Activated naive CD4-positive, alpha-beta T cell treated with anti-CD3 and anti-CD28 coated beads, Interleukin-2, amount 50 U/mL, for 24 hours (primary cell): Measurements from ENCODE around the gene PCARE.

ENCODE experiments used
- H3K27ac Mint-ChIP-seq: one replicate; pipeline ENCODE4 v1.8.0; 2021; ENCODE audit warnings: mild to moderate bottlenecking, mixed read lengths
- H3K27me3 Mint-ChIP-seq: one replicate; pipeline ENCODE4 v1.8.0; 2021; ENCODE audit warnings: mixed read lengths
- H3K36me3 Mint-ChIP-seq: one replicate; pipeline ENCODE4 v1.8.0; 2021; ENCODE audit warnings: mixed read lengths
- H3K4me1 Mint-ChIP-seq: one replicate; pipeline ENCODE4 v1.8.0; 2021; ENCODE audit warnings: mixed read lengths
- H3K4me3 Mint-ChIP-seq: one replicate; pipeline ENCODE4 v1.8.0; 2021; ENCODE audit warnings: mild to moderate bottlenecking, mixed read lengths
- H3K9me3 Mint-ChIP-seq: one replicate; pipeline ENCODE4 v1.8.0; 2021; ENCODE audit warnings: mixed read lengths

PCARE gene

DNA sequence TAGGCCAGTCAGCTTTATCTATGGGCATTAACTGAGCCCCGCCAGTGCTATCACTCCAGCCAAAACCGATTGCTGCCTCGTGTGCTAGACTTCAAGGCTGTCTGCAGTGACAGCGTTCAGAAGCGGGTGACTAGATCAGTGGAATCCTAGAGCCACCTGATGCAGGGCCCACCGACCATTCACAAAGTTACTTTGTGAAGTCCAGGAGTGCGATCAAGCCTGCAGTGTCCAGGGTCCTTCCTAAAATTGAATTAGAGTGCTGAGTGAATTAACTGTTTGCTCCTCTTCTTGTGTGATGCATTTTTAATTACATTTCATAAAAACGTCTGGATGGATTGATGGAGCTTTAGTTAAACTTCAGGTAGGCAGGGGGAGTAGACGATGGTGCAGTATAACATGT, 13.9 kb downstream of the PCARE start:
- Mint-ChIP-seq H3K9me3 (no peaks in the 10 kb centered on the region), H3K27me3 (no peaks in the 10 kb centered on the region), H3K4me3 (no peak overlapping the region), H3K27ac (no peak overlapping the region), H3K36me3 (no peaks in the 10 kb centered on the region), H3K4me1 (peaks cover 12% of the 10 kb centered on the region)

DNA sequence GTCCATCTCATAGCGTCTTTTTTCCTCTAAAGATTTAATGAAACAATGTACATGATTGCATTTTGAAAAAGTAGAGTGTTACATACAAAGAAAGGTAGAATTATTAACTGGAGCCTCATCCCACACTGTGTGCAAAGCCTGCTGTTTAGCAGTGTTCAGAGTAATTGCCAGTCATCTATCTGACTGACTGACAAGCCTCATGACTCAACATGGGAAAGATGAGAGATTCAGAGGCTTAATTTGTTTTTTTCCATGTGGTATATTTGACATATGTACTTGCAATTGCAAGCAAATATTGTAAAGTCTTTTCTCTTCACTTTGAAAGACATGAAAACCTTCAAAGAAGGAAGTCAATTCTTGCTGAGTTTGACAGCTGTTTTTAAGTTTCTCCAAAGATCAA, 14.7 kb downstream of the PCARE start:
- peak overlapping the region; percentile 78 for H3K27ac Mint-ChIP-seq
- peaks cover 12% of the 10 kb centered on the region for H3K4me1 Mint-ChIP-seq
- H3K36me3 Mint-ChIP-seq = no peaks in the 10 kb centered on the region
- H3K4me3 Mint-ChIP-seq = no peak overlapping the region
- H3K9me3 Mint-ChIP-seq = no peaks in the 10 kb centered on the region
- H3K27me3 Mint-ChIP-seq = no peaks in the 10 kb centered on the region

DNA sequence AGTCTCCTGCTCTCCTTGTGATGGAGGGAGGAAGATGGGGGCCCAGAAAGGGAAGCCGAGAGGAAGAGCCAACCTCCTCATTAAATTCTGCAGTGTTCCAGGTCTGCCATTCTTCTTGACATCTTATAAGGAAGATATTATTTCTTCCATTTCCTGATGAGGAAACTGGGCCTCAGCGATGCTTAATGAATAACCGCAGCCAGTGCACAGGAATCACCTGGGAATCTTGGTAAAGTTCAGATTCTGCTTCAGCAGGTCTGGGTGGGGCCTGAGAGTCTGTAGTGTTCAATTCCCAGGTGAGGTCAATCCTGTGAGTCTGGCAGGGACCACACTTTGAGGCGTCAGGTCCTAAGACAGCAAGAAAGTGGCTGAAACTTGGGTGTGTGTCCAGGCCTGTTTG, 17.3 kb downstream of the PCARE start:
- no peaks in the 10 kb centered on the region for H3K27me3 Mint-ChIP-seq
- H3K9me3 Mint-ChIP-seq = no peaks in the 10 kb centered on the region
- H3K36me3 Mint-ChIP-seq = no peaks in the 10 kb centered on the region
- H3K4me3 Mint-ChIP-seq = no peak overlapping the region
- no peak overlapping the region for H3K27ac Mint-ChIP-seq
- peaks cover 12% of the 10 kb centered on the region for H3K4me1 Mint-ChIP-seq

DNA sequence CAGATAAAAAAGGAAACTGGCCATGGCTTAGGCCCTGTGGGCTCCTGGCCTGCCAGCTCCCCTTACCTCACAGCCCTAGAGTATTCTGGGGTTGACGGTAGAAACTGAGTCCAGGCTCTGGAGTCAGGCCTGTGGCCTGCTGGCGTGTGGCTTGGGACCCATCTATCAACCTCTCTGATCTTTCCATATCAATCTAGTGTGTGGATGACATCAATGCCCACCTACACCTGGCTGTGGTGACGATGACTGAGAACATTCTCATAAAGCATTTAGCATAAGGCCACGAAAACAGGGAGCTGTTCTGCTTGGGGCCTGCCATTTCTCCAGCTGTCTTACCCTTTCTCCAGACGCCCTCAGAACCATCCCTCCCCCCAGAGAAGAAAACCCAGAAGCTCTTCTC, 17.9 kb downstream of the PCARE start:
- H3K4me3 Mint-ChIP-seq = no peak overlapping the region
- H3K36me3 Mint-ChIP-seq = no peaks in the 10 kb centered on the region
- peaks cover 12% of the 10 kb centered on the region for H3K4me1 Mint-ChIP-seq
- no peaks in the 10 kb centered on the region for H3K9me3 Mint-ChIP-seq
- no peaks in the 10 kb centered on the region for H3K27me3 Mint-ChIP-seq
- H3K27ac Mint-ChIP-seq = no peak overlapping the region

DNA sequence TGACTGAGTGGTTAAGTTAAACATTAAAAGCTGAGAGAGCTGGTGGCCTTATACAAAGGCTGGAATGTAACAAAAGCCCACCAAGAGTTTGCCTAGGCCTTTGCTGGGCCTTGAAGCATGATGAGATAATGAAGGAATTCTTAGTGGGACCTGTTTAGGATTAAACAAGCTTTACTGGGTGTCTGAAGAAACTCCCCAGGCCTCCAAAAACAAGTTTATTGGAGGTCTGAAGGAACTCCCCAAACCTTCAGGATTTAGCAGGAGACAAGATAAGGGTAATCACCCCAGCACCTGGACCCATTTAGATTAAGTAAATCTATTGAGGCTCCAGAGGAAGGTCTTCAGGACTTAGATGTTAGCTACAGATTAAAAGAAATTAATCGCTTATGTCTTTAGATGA, 18.7 kb downstream of the PCARE start:
- H3K27ac Mint-ChIP-seq = no peak overlapping the region
- H3K9me3 Mint-ChIP-seq = no peaks in the 10 kb centered on the region
- no peak overlapping the region for H3K4me3 Mint-ChIP-seq
- H3K36me3 Mint-ChIP-seq = no peaks in the 10 kb centered on the region
- no peaks in the 10 kb centered on the region for H3K27me3 Mint-ChIP-seq
- peaks cover 12% of the 10 kb centered on the region for H3K4me1 Mint-ChIP-seq

DNA sequence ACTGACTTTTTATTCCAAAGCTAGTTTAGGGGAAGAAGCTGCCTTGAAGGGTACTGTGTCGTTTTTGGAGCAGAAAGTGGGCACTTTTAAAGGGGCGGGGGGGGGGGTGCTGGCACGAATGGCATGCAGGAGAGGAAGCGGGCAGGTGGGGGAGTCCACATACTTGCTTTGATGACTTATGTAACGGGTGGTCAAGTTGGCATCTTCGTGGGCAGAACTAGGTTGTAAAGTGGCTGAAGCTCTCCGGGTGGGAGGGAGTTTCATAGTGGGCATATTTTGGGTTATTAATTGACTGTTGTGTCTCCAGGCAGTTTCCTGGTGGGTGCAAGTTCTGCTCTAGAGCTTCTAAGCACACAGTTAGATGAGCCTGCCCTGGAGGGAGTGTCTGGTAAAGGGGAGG, 19.9 kb downstream of the PCARE start:
- no peak overlapping the region for H3K27ac Mint-ChIP-seq
- no peak overlapping the region for H3K4me3 Mint-ChIP-seq
- no peaks in the 10 kb centered on the region for H3K27me3 Mint-ChIP-seq
- H3K4me1 Mint-ChIP-seq = peaks cover 2% of the 10 kb centered on the region
- H3K36me3 Mint-ChIP-seq = no peaks in the 10 kb centered on the region
- no peaks in the 10 kb centered on the region for H3K9me3 Mint-ChIP-seq

DNA sequence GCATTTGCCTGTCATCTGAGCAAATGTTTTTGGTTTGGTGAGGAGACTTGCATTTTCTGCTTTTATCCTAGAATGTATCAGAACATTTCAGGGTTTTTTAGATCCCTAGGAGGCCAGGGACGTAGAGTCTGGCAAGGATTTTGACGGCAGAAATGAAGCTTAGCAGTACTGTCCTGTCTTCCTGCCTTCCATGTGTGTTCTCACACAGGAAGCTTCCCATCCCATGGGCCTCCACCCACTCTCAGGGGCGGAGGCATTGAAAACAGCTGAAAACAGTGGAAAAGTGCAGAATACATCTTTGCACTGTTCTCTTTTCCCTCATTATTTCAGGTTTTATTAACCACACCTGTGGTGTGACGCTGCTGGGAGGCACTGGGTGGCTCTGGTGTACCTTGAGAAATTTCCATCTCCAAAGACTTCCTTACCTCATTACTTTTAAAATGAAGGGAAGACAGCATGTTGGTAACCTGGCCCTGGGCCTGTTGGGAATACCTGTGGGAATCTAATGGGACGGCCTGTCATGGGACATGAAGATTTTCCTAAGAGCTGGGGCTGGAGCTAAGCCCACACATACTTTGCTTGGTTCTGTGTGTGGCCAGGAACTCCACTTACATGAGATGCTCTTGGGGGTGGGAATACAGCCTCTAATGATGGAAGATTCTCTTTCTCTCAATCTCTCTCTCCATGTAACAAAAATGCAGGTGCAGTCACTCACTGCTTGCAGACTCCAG, 20.5 kb downstream of the PCARE start:
- Mint-ChIP-seq H3K4me1 (no peaks in the 10 kb centered on the region), H3K27ac (no peak overlapping the region), H3K36me3 (no peaks in the 10 kb centered on the region)

DNA sequence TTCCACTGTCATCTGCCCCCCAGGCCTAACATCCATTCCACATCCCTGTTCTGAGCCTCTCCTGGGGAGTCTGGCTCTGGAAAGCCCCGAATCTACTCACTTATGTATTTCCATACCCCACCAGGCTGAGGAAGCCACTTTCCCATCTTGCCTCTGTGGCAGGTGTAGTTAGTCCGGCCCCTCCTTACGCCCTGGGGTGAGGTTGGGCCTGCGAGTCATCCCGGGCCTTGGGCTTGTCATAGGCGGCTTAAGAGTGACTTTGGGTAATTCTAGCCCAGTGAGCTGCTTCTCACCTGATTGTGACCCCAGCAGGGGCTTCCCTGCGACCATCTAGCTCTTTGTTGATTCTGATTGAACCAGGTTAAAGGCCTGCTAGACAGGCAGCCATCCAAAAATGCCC, 21.1 kb downstream of the PCARE start:
- H3K27ac Mint-ChIP-seq = no peak overlapping the region
- H3K4me1 Mint-ChIP-seq = no peaks in the 10 kb centered on the region
- H3K4me3 Mint-ChIP-seq = no peak overlapping the region
- no peaks in the 10 kb centered on the region for H3K9me3 Mint-ChIP-seq
- no peaks in the 10 kb centered on the region for H3K36me3 Mint-ChIP-seq
- H3K27me3 Mint-ChIP-seq = no peaks in the 10 kb centered on the region

More for the DNA sequence above, 20.5 kb downstream of the PCARE start:
- Mint-ChIP-seq H3K27me3 (no peaks in the 10 kb centered on the region), H3K9me3 (no peaks in the 10 kb centered on the region), H3K4me3 (no peak overlapping the region)

DNA sequence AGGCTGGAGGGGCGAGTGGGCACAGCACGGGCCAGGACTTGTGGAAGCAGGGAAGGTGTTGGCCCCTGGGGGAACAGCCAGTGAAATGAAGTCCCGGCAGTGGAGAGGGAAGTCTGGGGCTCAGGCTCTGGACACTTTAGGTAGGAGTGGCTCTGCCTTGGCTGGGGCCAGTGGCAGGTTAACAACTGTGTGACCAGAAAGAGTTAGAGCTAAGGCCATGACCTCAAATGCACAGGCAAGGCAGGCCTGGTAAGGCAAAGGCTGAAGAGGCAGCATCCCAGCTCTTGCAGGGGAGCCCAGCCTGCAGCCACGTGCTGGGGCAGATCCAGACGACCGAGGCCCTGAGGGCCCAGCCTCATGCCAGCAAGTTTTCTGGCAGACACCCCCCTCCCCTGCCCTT, 21.5 kb downstream of the PCARE start:
- Mint-ChIP-seq H3K4me3 (no peak overlapping the region), H3K4me1 (no peaks in the 10 kb centered on the region), H3K27me3 (no peaks in the 10 kb centered on the region), H3K27ac (no peak overlapping the region), H3K36me3 (no peaks in the 10 kb centered on the region), H3K9me3 (no peaks in the 10 kb centered on the region)

DNA sequence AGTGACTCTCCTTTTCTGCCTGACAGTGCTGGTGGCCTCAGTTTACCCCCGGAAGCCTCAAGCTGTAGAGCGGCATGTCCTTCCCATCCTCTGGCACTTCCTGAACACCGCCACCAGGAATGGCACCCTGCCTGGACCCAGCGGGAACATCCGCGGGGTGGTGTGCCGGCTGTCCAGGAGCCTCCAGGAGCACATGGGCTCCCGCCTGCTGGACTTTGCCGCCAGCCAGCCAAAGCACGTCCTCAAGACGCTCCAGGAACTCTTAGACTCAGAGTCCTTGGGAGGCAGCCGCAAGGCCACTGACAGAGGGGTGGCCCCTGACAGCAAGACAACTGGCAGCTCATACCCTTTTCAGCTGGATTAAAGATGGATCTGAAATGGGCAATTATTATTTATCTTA, 22.6 kb downstream of the PCARE start:
- Mint-ChIP-seq H3K4me1 (no peaks in the 10 kb centered on the region), H3K27ac (no peak overlapping the region), H3K36me3 (no peaks in the 10 kb centered on the region), H3K4me3 (no peak overlapping the region), H3K9me3 (no peaks in the 10 kb centered on the region), H3K27me3 (no peaks in the 10 kb centered on the region)

DNA sequence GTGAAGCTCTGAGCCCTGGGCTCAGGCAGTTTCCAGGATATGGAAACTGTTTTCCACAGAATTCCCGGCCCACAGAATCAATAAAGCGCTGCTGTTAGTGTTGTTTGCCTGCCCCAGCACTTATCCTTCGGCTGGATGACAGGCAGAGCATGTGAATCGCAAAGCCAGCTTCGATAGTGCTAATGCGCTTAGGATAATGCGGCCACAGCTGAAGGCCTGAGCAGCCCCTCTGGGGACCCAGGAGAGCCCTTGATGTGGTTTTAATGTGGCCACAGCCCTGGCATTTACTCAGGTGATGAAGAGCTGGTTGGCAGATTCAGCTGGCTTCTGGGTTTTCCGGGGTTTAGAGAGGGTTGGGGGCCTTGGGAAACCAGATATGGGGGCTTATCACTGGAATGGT, 23.7 kb downstream of the PCARE start:
- no peak overlapping the region for H3K4me3 Mint-ChIP-seq
- H3K27me3 Mint-ChIP-seq = no peaks in the 10 kb centered on the region
- H3K4me1 Mint-ChIP-seq = no peaks in the 10 kb centered on the region
- no peaks in the 10 kb centered on the region for H3K36me3 Mint-ChIP-seq
- H3K9me3 Mint-ChIP-seq = no peaks in the 10 kb centered on the region
- no peak overlapping the region for H3K27ac Mint-ChIP-seq

DNA sequence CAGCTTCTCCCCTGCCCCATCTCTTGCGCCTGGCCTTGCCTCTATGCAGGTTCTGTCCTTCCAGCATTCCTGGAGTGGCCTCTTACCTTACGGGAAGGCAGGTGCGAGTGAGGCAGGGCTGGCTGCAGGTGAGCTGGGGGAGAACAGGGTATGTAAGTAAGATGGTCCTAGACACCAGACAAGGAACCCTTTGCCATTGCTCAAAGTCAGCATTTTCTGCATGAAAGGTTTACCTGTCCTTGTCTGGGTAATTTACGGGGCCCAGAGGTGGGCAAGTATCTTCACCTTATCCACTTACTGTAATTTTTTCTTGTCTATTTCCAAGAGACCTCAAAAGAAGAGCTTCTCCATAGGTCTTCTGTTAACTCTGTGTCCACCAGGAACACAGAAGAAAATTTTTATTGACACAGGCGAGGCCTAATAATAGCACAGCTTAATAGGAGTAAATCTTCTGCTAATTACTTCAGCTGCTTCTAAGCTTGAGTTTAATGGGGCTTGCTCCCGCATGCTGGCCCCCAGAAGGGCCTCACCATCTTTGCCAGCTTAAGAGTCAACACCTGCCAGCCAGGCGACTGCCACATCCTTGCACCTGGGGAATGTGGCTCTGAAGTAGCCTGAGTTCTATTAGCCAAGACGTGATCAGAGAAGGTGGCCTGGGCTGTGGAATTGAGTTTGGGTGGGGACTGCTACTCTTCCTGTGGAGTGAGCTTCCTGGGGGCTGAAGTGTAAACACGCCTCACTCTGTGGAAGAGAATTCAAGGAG, 27.1 kb downstream of the PCARE start:
- Mint-ChIP-seq H3K27ac (no peak overlapping the region), H3K36me3 (no peaks in the 10 kb centered on the region), H3K4me3 (no peak overlapping the region), H3K9me3 (no peaks in the 10 kb centered on the region), H3K4me1 (no peaks in the 10 kb centered on the region), H3K27me3 (no peaks in the 10 kb centered on the region)

DNA sequence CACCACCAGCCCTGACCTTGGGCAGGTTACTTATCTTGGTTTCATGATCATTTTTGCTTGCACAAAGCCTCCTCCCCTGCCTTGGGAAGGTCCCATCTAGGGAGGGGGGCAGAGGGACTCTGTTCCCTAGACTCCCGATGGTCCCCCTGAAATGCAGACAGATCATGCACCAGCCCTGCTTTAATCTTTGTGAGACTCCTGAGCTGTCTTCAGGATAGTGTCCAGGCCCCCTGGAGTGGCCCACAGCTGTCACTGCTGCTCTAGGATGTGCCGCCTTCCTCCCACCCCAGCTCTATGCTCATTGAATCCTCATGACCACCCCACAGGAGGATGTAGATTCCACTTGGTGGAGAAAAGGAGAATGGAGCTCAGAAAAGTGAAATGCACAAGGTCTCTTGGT, 28.0 kb downstream of the PCARE start:
- no peak overlapping the region for H3K27ac Mint-ChIP-seq
- H3K4me3 Mint-ChIP-seq = no peak overlapping the region
- no peaks in the 10 kb centered on the region for H3K9me3 Mint-ChIP-seq
- H3K4me1 Mint-ChIP-seq = no peaks in the 10 kb centered on the region
- no peaks in the 10 kb centered on the region for H3K36me3 Mint-ChIP-seq
- no peaks in the 10 kb centered on the region for H3K27me3 Mint-ChIP-seq

DNA sequence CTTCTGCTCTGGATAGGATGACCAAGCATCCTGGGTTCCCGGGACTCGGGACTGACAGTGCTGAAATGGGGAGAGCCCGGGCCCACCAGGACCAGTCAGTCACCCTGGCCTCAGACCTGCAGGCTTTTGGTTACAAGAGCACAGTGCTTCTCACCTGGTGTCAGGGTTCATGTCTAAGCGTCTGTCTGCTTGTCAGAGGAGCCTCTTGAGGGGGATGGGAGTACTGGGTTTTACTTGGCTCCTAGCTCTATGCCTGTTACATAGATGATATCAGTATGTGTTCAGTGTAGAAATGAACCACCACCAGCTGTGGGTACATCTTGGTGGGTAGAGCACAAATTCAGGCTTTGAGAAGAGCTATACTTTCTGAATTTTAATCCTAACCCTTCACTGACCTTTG, 29.9 kb downstream of the PCARE start:
- no peak overlapping the region for H3K4me3 Mint-ChIP-seq
- H3K9me3 Mint-ChIP-seq = no peaks in the 10 kb centered on the region
- H3K4me1 Mint-ChIP-seq = no peaks in the 10 kb centered on the region
- H3K36me3 Mint-ChIP-seq = no peaks in the 10 kb centered on the region
- H3K27me3 Mint-ChIP-seq = no peaks in the 10 kb centered on the region
- no peak overlapping the region for H3K27ac Mint-ChIP-seq

DNA sequence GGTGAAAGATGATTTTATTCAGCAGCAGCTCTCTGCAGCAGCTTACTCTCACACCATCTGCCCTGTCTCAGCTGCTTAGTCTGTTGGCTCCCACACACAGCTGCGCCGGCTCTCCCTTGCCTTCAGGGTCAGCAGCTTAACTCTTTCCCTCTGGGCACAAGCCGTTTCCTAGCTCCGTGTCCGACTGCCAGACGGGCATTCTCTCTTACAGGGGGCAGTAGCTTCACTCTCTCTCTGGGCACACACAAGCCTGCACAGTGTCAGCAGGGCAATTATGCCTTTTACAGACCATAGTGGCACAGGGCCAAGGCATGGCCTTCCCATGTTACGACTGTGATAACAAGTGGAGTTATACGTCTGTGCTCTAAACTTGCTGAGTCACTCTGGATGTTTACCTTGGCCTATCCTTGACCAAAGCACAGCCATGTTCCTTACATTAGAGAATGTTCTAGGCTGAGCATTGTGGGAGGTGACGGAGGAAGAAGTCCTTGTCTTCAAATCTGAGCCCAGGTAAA, 31.7 kb downstream of the PCARE start:
- Mint-ChIP-seq H3K4me3 (no peak overlapping the region), H3K27me3 (no peaks in the 10 kb centered on the region), H3K4me1 (no peaks in the 10 kb centered on the region), H3K36me3 (no peaks in the 10 kb centered on the region), H3K27ac (no peak overlapping the region), H3K9me3 (no peaks in the 10 kb centered on the region)

DNA sequence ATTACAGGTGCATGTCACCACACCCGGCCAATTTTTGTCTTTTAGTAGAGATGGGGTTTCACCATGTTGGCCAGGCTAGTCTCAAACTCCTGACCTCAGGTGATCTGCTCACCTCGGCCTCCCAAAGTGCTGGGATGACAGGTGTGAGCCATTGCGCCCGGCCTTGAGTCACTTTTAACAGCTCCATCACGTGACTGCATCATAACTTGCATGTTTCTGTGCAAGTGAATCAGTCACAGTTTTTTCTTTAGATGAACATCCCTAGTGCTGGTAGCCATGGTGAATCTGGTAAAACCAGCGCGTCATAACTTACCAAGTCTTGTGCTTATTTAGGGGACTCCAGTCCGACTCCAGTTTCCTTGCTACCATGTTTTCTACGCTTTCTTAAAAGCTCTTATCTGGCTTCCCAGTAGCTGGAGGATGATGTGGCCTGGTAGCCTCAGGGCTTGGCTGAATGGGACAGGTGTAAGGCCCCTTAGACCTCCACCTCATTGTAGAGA, 33.1 kb downstream of the PCARE start:
- H3K36me3 Mint-ChIP-seq = no peaks in the 10 kb centered on the region
- H3K27me3 Mint-ChIP-seq = no peaks in the 10 kb centered on the region
- no peak overlapping the region for H3K4me3 Mint-ChIP-seq
- H3K9me3 Mint-ChIP-seq = no peaks in the 10 kb centered on the region
- no peak overlapping the region for H3K27ac Mint-ChIP-seq
- no peaks in the 10 kb centered on the region for H3K4me1 Mint-ChIP-seq
